Endothelial cell of umbilical vein (primary cell): ENCODE results near the gene CAMTA1.

Experiments
- CTCF ChIP-seq, 2 donors: IDR thresholded peaks; 1 replicate in 1 of 2; 2 replicates in 1 of 2; pipeline ENCODE4 v1.5.1; 2011; ENCODE audit warnings: low read length in 2 of 2, mild to moderate bottlenecking in 2 of 2, moderate library complexity in 2 of 2, control low read depth in 1 of 2, inconsistent platforms in 1 of 2, low read depth in 1 of 2; ENCODE audit not compliant: insufficient read depth in 1 of 2; ENCODE audit errors: extremely low read depth in 1 of 2
- MAX ChIP-seq: IDR thresholded peaks from 2 replicates; pipeline ENCODE4 v1.6.1; 2011; ENCODE audit not compliant: insufficient read depth, insufficient read length
- MYC ChIP-seq: IDR thresholded peaks from one replicate; pipeline ENCODE4 v1.6.1; 2011; ENCODE audit warnings: mild to moderate bottlenecking, low read depth, low read length
- POLR2A ChIP-seq: IDR thresholded peaks from 2 replicates; pipeline ENCODE4 v1.6.1; 2012; ENCODE audit warnings: low read depth, mild to moderate bottlenecking, control low read depth, low read length
- POLR2AphosphoS5 ChIP-seq: IDR thresholded peaks from 2 replicates; pipeline ENCODE4 v1.6.1; 2012; ENCODE audit warnings: low read depth, mild to moderate bottlenecking, control low read depth, low read length, moderate library complexity; ENCODE audit not compliant: insufficient read depth

- TF ChIP-seq POLR2A (no peak), CTCF (IDR thresholded peaks at IDR 0.05; ENCODE audit: extremely low read depth in 1 of 2, insufficient read depth in 1 of 2, low read depth in 1 of 2, low read length in 2 of 2) (no peak), POLR2AphosphoS5 (no peak), MAX (no peak), MYC (no peak)
Measured at GRCh38 chr1:7077136-7077535, 291.9 kb downstream of the CAMTA1 start.
